ENCODE measurements around the gene SEPTIN2. TPM values are rescaled to one million over a fixed set of nuclear protein-coding genes. Genes with fewer than 3 reads are reported as not detected.

The SEPTIN2 gene
- total RNA-seq, 1 experiment from 2014 or later = 661 TPM

- Histone ChIP-seq H3K36me3 (peaks cover 10% of the 10 kb centered on the region), H3K27ac (no peak overlapping the region), H3K4me3 (no peak overlapping the region), H3K4me1 (no peaks in the 10 kb centered on the region), H3K27me3 (no peaks in the 10 kb centered on the region), H3K9me3 (replicated peaks) (no peaks in the 10 kb centered on the region)
- no peak for DNase-seq
These were observed 17.1 kb upstream of the SEPTIN2 start for GRCh38 chr2:241298673-241299072.

DNA sequence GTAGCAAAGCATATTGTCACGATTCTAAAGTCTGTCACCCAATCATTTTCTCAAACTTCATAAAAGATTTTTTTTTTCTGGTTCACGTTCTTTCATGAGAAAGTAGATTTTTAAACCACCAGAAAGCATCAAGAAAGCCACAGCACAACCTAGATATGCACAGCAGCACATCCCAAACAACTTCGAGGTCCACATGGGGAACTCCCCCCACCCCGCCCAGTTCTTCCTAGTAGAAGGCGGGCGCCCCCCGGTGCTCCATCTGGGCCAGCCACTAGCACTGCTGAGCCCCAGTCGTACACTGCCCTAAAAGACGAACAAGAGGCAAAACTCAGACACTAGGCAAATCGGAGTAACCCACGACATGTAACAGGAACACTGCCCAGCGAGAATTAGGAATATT, 15.7 kb upstream of the SEPTIN2 start:
- H3K4me1 ChIP-seq = no peaks in the 10 kb centered on the region
- no peak for DNase-seq
- H3K4me3 ChIP-seq = no peak overlapping the region
- no peak overlapping the region for H3K27ac ChIP-seq
- no peaks in the 10 kb centered on the region for H3K9me3 ChIP-seq (replicated peaks)
- peaks cover 10% of the 10 kb centered on the region for H3K36me3 ChIP-seq
- H3K27me3 ChIP-seq = no peaks in the 10 kb centered on the region

DNA sequence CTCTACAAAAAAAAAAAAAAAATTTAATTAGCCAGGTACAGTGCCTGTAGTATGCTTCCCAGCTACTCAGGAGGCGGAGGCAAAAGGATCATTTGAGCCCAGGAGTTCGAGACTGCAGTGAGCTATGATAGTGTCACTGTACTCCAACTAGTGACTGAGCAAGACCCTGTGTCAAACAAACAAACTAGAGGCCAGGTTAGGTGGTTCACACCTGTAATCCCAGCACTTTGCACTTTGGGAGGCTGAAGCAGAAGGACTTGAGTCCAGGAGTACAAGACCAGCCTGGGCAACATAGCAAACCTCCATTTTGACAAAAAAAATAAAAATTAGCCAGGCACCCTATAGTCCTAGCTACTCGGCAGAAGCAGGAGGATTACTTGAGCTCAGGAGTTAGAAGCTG, 13.6 kb upstream of the SEPTIN2 start:
- H3K36me3 ChIP-seq = peaks cover 10% of the 10 kb centered on the region

DNA sequence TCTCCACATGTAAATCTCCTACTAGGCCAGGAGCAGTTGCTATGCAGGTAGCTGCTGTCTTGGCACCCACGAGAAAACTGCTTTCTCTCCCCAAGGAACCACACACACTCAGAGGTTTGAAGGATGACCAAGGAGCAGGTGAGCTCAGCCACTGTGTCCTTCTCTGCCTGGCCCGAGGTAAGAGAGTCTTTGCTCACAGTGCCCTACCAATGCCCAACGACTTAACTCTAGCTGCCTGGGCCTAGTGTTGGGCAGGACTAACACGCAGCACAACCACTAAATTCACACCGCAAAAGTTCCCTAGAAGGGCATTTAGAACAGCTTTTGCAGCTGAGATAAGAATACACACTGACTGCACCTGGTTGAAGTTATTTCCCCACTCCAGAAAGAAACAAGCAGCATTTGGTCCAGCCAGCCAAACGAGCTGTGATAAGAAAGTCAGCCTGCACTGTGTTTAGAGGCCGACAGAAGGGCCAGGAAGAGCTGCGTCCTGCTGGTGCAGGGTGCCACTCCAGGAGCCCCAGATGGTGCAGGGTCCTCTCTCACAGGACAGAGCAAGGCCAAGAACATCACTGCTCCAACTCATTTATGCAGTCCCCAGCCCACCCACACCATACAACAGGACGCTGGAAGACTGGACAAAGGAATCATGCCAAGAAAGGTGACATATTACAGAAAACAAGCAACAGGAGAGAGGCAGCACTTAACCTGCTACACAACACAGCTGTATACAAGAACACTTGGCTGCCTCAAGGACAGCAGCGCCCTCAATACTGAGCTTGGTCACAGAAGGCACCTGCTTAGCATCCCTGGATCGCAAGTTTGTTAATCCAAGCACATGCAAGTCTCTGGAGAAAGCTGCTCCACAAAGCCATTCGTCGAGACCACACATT, 12.7 kb upstream of the SEPTIN2 start:
- Histone ChIP-seq H3K4me1 (no peaks in the 10 kb centered on the region), H3K27ac (no peak overlapping the region), H3K9me3 (replicated peaks) (no peaks in the 10 kb centered on the region), H3K4me3 (no peak overlapping the region), H3K27me3 (no peaks in the 10 kb centered on the region), H3K36me3 (peaks cover 6% of the 10 kb centered on the region)
- DNase-seq = no peak

More for the DNA sequence above, 13.6 kb upstream of the SEPTIN2 start:
- Histone ChIP-seq H3K4me1 (no peaks in the 10 kb centered on the region), H3K27ac (no peak overlapping the region), H3K9me3 (replicated peaks) (no peaks in the 10 kb centered on the region), H3K27me3 (no peaks in the 10 kb centered on the region), H3K4me3 (no peak overlapping the region)
- no peak for DNase-seq

DNA sequence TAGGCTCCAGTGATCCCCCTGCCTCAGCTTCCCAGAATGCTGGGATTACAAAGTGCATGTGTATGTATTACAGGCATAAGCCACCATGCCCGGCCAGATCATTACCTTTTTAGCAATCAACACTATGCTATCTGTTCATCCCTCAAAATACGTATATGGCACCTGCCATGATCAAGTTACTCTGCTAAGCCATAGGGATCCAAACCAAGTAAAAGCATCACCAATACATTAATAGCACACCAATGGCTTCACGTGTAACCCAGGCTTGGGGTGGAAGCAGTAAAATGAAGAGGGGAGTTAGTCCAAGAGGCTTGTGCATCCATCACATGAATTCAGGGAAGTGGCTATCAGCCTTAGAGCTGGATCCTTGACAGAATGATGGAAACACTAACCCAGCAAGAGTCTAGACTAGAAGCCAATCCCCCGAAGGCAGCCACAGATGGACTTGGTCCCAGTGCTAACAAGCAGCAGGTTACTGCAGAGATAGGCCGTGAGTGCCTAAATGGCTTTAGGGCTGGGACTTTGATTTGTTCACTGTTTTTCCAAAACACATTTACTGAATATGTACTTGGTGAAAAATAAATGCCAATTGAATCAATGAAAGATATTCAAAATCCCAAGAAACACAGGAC, 11.6 kb upstream of the SEPTIN2 start:
- H3K4me3 ChIP-seq = no peak overlapping the region
- no peak for DNase-seq
- H3K9me3 ChIP-seq (replicated peaks) = no peaks in the 10 kb centered on the region
- H3K36me3 ChIP-seq = peaks cover 2% of the 10 kb centered on the region
- H3K27ac ChIP-seq = no peak overlapping the region
- no peaks in the 10 kb centered on the region for H3K4me1 ChIP-seq
- H3K27me3 ChIP-seq = no peaks in the 10 kb centered on the region

- Histone ChIP-seq H3K27ac (no peak overlapping the region), H3K27me3 (no peaks in the 10 kb centered on the region), H3K4me3 (no peak overlapping the region), H3K9me3 (replicated peaks) (no peaks in the 10 kb centered on the region), H3K36me3 (peaks cover 2% of the 10 kb centered on the region), H3K4me1 (no peaks in the 10 kb centered on the region)
- DNase-seq = no peak
These were observed 8.7 kb upstream of the SEPTIN2 start for GRCh38 chr2:241307055-241307454.

GRCh38 chr2:241308267-241308666, 7.5 kb upstream of the SEPTIN2 start:
- Histone ChIP-seq H3K4me3 (no peak overlapping the region), H3K27ac (no peak overlapping the region), H3K36me3 (peaks cover 2% of the 10 kb centered on the region), H3K9me3 (replicated peaks) (no peaks in the 10 kb centered on the region), H3K27me3 (no peaks in the 10 kb centered on the region), H3K4me1 (no peaks in the 10 kb centered on the region)
- DNase-seq = no peak

- H3K9me3 ChIP-seq (replicated peaks) = no peaks in the 10 kb centered on the region
- H3K27me3 ChIP-seq = no peaks in the 10 kb centered on the region
- no peak for DNase-seq
- peaks cover 2% of the 10 kb centered on the region for H3K36me3 ChIP-seq
- H3K4me1 ChIP-seq = no peaks in the 10 kb centered on the region
- no peak overlapping the region for H3K27ac ChIP-seq
- H3K4me3 ChIP-seq = no peak overlapping the region
These were observed 6.8 kb upstream of the SEPTIN2 start for GRCh38 chr2:241308832-241309500.

DNA sequence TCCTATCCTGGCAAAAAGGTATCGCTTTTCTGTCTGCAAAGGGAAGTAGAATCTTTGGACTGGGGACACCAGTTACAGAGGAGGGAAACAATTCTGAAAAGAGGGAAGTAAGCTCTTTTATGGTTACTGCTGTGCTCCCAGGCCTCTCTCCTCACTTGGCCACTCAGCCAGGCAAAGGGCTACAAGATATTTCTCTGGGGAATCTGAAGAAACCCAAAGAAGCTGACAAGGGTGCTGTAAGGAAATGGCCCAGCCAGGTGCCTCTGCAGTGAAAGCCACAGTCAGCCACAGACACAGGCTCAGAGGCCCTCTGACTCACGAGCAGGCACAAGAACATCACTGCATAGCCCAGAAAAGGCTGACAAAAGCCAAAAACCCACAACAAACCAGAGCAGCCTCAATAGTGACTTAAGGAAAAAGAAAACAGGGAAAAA, 6.0 kb upstream of the SEPTIN2 start:
- Histone ChIP-seq H3K36me3 (peaks cover 2% of the 10 kb centered on the region; the same call in 1 of the 2 replicates), H3K27me3 (no peaks in the 10 kb centered on the region), H3K4me3 (no peak overlapping the region), H3K27ac (no peak overlapping the region), H3K9me3 (replicated peaks) (no peaks in the 10 kb centered on the region), H3K4me1 (no peaks in the 10 kb centered on the region)
- no peak for DNase-seq

- Histone ChIP-seq H3K36me3 (peaks cover 2% of the 10 kb centered on the region; the same call in 1 of the 2 replicates), H3K27me3 (no peaks in the 10 kb centered on the region), H3K27ac (no peak overlapping the region), H3K4me3 (no peak overlapping the region), H3K9me3 (replicated peaks) (no peaks in the 10 kb centered on the region), H3K4me1 (no peaks in the 10 kb centered on the region)
- DNase-seq = no peak
These were observed 4.7 kb upstream of the SEPTIN2 start for GRCh38 chr2:241310917-241311566.

DNA sequence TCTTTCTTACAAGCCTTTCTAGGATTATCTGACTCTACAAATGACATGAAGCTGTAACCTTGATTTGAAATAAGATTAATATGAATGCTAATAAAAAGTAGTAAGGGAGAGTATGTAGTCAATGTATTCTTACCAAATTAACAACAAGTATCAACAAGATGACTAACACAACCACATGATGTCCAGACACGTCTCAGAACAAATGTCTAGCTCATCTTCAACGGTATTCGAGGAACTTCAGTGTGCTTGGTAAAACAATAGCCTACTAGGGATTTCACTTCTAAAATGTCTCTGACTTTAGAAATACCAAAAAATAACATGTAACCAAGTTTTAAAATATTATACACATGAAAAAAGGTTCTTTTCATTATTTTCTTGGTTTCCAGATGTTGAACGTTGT, 3.6 kb upstream of the SEPTIN2 start:
- no peak for DNase-seq
- H3K27ac ChIP-seq = no peak overlapping the region
- H3K9me3 ChIP-seq (replicated peaks) = no peaks in the 10 kb centered on the region
- no peaks in the 10 kb centered on the region for H3K4me1 ChIP-seq
- H3K27me3 ChIP-seq = no peaks in the 10 kb centered on the region
- H3K4me3 ChIP-seq = no peak overlapping the region
- peaks cover 2% of the 10 kb centered on the region; the same call in 1 of the 2 replicates for H3K36me3 ChIP-seq

DNA sequence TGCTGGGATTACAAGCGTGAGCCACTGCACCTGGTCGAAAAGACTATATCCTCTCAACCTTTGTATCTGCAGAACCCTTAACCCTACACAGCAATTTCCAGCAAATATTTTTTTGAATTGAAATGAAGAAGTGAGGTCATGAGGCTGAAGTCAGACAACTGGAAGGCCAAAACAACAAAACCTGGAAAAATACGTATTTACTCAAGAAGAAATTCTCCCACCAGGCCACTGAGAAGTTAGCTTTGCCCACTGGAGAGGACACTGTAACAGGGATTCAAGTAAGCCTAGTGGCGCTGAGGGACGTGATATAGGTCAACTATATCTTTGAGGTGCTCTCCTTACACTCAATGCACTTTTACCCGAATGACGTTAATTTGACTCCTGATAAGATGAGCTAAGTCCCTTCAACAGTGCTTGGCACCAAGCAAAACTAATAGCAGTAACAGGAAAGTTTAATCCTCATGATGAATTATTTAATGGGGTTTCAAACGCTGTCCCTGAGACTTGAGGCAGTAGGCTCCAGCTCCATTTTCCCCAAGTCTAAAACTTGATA, 2.1 kb upstream of the SEPTIN2 start:
- peak overlapping the region; percentile 94 for H3K4me3 ChIP-seq
- no peaks in the 10 kb centered on the region for H3K27me3 ChIP-seq
- H3K9me3 ChIP-seq (replicated peaks) = no peaks in the 10 kb centered on the region
- H3K36me3 ChIP-seq = peaks cover 7% of the 10 kb centered on the region
- H3K27ac ChIP-seq = no peak overlapping the region
- H3K4me1 ChIP-seq = peaks cover 3% of the 10 kb centered on the region; the same call in 1 of the 2 replicates
- no peak for DNase-seq

GRCh38 chr2:241314226-241315092, 1.3 kb upstream of the SEPTIN2 start:
- Histone ChIP-seq H3K36me3 (peaks cover 15% of the 10 kb centered on the region), H3K4me1 (peaks cover 5% of the 10 kb centered on the region; the same call in 1 of the 2 replicates), H3K27me3 (no peaks in the 10 kb centered on the region), H3K27ac (peak overlapping the region; percentile 98), H3K9me3 (replicated peaks) (no peaks in the 10 kb centered on the region), H3K4me3 (peak overlapping the region; percentile 94)
- no peak for DNase-seq

Measured in SJCRH30 (cell line).